ENCODE measurements around the gene ALPK3.
A peak's percentile ranks its signal among the peaks of the same experiment; 100 is the strongest.

Gene ALPK3

DNA sequence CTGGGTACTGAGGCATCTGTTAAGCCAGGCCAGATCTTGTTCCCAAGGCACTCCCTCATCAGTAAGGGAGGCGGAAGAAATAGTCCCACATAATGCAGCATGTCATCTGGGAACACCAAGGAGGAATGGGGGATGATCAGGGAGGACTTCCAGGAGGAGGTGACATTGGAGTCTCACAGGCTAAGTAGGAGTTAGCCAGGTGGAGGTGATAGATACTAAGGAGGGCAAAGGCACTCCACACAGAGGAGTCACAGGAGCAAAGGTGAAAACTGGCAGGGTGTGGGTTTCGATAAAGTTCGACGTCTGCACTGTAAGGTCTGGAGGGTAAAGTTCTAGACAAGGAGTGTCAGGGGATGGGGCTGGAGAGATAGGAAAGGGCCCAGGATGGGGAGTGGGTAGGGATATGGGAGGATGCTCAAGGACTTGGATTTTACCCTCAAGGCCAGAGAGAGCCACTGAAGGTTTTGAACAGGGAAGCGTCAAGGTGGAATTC lies 73.6 kb downstream of the ALPK3 start:
- no peak for DNase-seq (ENCODE audit: low read depth in 2 of 3, low spot score in 1 of 3)

GRCh38 chr15:84891339-84891738 lies 74.2 kb downstream of the ALPK3 start:
- no peak for DNase-seq (ENCODE audit: low read depth in 2 of 3, low spot score in 1 of 3)

DNA sequence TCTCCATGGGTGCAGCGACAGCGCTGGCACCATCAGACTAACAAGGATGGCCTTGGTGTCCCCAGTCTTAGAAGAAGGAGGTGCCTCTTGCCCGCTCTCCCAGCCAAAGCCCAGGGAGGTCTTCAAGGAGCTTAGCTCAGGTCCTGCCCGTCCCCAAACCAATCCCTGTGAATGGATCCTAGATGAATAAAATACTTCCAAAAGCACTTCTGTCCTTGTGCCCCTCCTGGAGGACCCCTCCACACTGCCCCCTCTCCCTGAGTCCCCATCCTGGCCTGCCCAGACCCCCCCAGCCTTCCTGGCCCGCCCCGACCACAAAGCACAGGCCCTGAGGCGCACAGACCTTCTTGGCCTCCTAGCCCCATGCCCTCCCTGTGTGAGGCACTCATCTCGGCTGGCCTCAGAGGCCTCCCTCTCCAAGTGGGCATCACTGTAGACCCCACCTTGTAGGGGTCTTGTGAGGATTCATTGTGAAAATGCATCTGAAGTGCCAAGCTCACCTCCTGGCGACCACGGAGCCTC lies 75.7 kb downstream of the ALPK3 start:
- no peak for DNase-seq (ENCODE audit: low read depth in 2 of 3, low spot score in 1 of 3)

DNA sequence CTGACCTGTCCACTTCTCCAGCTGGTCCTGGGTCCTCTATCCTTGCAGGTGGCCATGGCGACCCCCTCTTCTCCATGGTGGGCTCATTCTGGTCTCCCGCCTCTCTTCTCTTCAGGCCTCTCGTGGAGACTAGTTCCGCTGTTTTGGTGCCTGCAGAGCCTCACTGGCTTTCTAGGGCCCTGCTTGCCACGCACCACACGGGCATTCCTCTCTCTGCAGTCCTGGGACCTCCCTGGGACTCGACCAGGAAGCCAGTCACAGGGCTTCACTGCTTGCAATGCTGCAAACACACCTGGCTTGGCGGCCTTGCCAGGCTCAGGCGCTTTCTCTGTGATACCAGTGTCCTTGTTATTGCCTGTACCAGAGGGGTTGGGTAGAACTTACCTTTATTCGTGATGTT lies 76.5 kb downstream of the ALPK3 start:
- no peak for DNase-seq (ENCODE audit: low read depth in 2 of 3, low spot score in 1 of 3)

DNA sequence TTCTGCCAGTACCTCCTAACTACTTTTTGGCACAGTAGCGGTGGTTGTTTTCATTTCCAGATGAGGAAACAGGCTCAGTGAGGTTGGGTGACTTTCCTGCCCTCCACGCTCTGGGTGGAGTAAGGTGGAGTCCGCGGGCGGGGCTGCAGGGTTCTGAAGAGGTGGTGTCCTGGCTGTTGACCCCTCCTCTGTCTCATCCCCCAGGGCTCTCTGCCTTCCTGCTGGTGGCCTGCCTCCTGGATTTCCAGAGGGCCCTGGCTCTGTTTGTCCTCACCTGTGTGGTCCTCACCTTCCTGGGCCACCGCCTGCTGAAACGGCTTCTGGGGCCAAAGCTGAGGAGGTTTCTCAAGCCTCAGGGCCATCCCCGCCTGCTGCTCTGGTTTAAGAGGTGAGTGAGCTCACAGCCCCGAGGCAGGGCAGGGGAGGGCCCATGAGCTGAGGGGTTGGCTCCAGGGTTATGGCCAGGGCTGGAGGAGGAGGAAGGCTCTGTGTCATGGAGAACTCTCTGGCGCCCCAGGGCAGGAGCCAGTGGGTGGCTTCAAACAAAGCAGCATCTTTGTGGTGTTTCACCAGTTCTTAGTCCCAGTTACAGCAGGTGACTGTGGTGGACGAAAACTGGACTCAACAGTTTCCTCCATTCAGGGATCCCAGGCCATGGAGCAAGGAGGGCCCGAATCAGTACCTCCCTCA lies 77.7 kb downstream of the ALPK3 start:
- DNase-seq (ENCODE audit: low read depth in 2 of 3, low spot score in 1 of 3), result no peak

GRCh38 chr15:84898761-84899160 lies 81.6 kb downstream of the ALPK3 start:
- DNase-seq (ENCODE audit: low read depth in 2 of 3, low spot score in 1 of 3), result no peak

GRCh38 chr15:84899750-84900149 lies 82.6 kb downstream of the ALPK3 start:
- DNase-seq (ENCODE audit: low read depth in 2 of 3, low spot score in 1 of 3), result no peak

DNA sequence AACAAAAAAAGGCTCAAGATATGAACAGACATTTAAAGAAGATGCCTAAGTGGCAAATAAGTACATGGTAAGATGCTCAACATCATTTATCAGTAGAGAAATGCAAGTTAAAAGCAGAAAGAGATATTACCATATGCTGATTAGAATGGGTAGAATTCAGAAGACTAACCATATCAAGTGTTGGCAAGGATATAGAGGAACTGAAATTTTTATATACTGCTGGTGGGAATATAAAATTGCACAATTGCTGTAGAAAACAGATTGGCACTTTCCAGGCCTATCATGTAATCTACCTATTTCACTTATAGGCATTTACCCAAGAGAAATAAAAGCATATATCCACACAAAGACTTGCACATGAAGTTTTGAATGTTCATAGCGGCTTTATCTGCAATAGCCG lies 84.4 kb downstream of the ALPK3 start:
- DNase-seq (ENCODE audit: low read depth in 2 of 3, low spot score in 1 of 3), result no peak

DNA sequence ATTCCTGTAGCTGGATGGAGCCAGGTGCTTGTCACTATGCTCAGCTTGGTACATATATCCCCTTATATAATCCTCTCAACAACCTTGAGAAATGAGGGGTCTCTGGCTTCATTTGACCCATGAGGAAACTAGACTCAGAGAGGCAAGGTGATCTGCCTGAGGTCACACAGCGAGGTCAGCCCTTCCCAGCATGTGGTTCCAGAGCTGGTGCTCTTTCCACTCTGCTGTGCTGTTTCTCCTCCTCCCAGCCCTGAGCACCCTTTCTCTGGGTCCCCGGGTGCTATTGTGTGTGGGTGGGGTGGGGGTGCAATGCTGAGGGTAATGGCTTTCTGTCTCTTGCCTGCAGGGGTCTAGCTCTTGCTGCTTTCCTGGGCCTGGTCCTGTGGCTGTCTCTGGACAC lies 86.6 kb downstream of the ALPK3 start:
- DNase-seq (ENCODE audit: low read depth in 2 of 3, low spot score in 1 of 3), result no peak

GRCh38 chr15:84904419-84904818 lies 87.3 kb downstream of the ALPK3 start:
- no peak for DNase-seq (ENCODE audit: low read depth in 2 of 3, low spot score in 1 of 3)

- no peak for DNase-seq (ENCODE audit: low read depth in 2 of 3, low spot score in 1 of 3)
Observed at GRCh38 chr15:84905016-84905916, 88.1 kb downstream of the ALPK3 start.

DNA sequence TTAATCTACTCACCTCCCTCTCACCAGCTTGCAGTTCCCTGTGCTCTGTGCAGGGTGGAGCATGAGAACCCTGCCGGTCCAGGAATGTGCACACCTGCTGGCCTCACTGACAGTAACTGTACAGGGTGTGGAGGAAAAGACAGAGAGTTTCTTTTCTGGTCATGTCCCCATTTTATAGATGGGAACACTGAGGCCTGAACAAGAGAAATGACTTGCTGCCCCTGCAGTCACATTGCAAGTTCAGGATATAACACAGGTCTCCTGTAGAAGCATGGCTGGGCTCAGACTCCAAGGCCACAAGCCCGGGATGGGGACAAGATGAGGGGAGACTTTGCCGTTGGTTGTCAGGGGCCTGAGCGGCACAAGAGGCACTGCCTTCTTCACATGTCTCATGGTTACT lies 90.6 kb downstream of the ALPK3 start:
- DNase-seq (ENCODE audit: low read depth in 2 of 3, low spot score in 1 of 3), result no peak

GRCh38 chr15:84908564-84908963 lies 91.4 kb downstream of the ALPK3 start:
- DNase-seq (ENCODE audit: low read depth in 2 of 3, low spot score in 1 of 3), result no peak

DNA sequence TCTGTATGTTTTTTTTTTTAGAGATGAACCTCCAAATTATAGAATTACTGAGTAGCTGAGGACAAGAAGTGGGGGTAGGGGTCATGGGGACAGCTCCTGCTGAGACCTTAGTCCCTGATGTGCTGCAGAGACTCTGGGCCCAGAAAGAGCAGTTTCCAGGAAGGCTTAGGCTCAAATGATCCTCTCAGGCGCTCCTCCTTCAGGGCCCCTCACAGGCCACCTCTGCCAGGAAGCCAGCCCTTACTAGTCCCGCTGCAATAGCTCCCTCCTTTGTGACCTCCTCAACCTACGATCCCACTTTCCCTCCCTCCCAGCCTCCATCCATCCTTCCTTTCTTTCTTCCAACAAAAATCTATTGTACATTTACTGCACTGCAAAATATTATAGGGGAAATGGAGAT lies 91.9 kb downstream of the ALPK3 start:
- DNase-seq (ENCODE audit: low read depth in 2 of 3, low spot score in 1 of 3), result no peak

DNA sequence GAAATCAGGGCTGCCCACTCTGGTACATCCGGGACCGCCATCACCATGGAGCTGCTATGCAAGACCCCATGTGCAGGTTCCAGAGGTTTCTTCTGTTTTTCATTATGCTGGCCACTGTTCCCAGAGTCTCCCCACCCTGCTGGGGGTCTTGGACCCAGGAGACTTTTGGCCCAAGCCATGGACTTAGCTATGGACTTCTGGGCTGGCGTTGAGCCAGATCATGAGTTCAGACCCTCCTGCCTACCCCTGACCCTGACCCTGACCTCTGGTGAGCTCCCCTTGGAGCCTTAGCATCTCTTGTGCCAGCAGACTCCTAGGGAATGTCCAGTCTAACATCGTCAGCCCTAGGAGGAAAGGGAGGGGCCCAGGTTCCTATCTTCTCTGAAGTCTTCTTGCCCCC lies 92.6 kb downstream of the ALPK3 start:
- no peak for DNase-seq (ENCODE audit: low read depth in 2 of 3, low spot score in 1 of 3)

DNA sequence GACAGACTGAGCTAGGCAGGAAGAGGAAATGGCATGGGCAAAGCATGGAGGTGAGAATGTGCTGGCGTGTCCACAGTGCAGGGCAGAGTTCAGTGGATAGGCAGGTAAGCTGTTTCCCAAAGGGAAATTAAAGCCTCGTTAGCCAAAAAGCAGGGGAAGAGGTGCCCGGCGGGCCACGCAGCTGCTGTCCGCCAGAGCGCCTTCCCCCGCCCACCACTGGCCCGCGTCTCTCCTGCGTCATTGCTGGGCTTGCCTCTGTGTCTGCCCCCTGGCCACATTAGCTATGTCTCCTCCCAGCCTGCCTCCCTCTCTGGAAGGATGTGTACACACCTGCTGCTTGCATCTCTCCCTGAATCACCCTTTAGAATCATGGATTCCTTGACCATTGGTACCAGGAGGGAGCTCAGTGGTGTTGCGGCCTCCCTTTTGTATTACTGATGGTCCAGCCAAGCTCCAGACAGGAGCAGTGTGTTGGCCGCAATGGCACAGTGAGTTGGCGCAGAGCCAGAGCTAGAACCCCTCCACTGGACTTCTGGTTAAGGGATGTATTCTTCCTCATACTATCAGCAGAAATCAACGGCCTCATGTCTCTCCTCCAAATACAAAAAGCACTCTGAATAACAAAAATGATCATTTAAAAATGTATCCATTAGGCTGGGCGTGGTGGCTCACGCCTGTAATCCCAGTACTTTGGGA lies 93.9 kb downstream of the ALPK3 start:
- DNase-seq (ENCODE audit: low read depth in 2 of 3, low spot score in 1 of 3), result no peak

DNA sequence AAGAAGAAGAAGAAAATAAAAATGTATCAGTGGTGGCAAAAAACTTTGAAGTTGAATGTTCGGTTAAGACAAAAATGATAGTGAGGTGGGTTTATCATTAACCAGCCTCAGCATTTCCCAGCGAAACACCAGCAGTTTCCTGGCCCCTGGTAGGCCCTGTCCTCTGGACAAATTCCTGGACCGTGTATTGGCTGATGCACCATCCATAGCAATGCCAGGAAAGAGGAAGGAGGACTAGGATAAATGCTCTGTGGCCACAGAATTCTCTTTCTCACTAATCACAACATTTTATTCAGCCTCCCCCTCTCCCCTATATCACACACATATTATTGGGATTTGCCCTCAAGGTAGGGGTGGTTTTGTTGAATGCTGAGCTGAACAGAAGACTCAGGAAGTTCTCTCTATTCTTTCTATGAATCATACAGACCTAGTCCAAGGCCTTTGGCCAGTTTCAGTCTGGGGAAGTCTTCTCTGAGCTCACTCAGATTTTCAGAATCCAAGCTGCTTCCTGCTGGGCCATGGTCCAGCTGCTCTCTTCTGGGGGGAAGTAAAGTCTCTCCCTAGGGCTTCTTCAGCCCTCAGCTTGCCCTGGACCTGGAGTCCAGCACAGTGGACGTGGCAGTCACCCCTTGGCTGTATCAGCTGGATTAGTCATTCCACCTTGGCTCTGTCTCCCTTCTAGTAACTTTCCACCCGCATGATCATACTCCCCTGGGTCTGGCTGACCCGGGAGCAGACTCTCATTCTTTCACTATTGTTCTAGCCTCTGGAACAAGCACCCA lies 94.9 kb downstream of the ALPK3 start:
- DNase-seq (ENCODE audit: low read depth in 2 of 3, low spot score in 1 of 3), result no peak

DNA sequence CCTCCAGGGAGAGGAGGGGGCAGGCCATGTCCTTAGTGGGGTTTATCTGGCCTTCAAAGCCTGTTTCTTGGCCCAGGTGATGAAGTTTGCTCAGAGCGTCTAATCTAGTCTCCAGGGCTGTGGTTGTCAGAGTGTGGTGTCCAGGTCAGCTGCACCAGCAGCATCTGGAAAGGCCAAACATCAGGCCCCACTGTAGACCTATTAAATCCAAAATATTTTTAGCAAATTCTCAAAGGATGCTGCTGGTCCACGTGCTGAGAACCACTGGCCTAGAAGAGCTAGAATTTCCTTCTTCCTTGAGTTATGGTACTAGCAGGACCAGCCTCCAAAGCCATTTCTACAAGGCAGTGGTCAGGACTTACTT lies 96.2 kb downstream of the ALPK3 start:
- no peak for DNase-seq (ENCODE audit: low read depth in 2 of 3, low spot score in 1 of 3)

DNA sequence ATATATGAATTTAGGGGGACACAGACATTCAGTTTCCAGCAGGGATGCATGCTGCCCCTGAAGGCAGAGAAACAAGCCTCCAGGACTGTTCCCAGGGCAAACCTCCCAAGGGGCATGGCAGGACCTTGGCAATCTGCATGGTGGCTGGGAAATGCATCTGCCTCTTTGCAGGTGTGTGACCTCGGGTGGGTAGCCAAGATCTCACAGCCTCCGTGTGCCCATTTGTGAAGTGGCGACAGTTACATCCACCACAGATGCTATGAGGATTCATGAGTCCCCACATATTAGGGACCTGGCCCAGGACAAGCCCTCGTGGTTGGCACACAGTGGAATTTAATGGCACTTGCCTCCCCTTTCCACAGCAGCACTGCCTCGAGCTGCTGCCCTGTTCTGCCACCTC lies 97.2 kb downstream of the ALPK3 start:
- no peak for DNase-seq (ENCODE audit: low read depth in 2 of 3, low spot score in 1 of 3)

- peak; percentile 22 to 63 (median 55) for DNase-seq (ENCODE audit: low read depth in 2 of 3, low spot score in 1 of 3)
Observed at GRCh38 chr15:84914909-84915605, 97.9 kb downstream of the ALPK3 start.
